ENCODE results near the gene CATSPERZ.

DNA sequence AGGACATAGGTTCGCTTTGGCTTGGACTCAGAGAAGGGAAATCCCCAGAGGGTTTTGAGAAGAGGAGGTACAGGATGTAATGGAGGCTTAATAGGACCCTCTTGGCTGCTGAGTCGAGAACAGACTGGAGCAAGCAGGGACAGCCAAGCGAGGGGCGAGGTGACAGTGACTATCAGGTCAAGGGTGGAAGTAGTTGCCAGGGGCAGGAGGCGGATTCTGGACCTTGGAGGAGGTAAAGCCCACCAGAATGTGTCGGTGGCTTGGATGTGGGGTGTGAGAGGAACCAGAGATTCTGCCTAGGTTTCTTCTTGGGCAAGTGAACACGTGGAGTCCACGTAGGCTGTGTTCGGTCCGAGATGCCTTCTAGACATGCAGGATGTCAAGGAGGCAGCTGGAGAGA lies 12.8 kb downstream of the CATSPERZ start:
- TF ChIP-seq, protein P1, sequence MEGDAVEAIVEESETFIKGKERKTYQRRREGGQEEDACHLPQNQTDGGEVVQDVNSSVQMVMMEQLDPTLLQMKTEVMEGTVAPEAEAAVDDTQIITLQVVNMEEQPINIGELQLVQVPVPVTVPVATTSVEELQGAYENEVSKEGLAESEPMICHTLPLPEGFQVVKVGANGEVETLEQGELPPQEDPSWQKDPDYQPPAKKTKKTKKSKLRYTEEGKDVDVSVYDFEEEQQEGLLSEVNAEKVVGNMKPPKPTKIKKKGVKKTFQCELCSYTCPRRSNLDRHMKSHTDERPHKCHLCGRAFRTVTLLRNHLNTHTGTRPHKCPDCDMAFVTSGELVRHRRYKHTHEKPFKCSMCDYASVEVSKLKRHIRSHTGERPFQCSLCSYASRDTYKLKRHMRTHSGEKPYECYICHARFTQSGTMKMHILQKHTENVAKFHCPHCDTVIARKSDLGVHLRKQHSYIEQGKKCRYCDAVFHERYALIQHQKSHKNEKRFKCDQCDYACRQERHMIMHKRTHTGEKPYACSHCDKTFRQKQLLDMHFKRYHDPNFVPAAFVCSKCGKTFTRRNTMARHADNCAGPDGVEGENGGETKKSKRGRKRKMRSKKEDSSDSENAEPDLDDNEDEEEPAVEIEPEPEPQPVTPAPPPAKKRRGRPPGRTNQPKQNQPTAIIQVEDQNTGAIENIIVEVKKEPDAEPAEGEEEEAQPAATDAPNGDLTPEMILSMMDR (conservative IDR thresholded peaks at IDR 0.05 in 1 of 2, IDR thresholded peaks at IDR 0.05 in 1 of 2; ENCODE audit: extremely low read depth in 1 of 2, insufficient read depth in 1 of 2, low read depth in 1 of 2, low read length in 2 of 2): no peak
- TF ChIP-seq EZH2 (IDR thresholded peaks at IDR 0.05; ENCODE audit: borderline replicate concordance, low read length): no peak

All from mammary epithelial cell (primary cell).